ENCODE measurements around the gene FAM193A.

The FAM193A gene

GRCh38 chr4:2650276-2650675 lies 113.8 kb downstream of the FAM193A start:
- TF ChIP-seq, protein P1, sequence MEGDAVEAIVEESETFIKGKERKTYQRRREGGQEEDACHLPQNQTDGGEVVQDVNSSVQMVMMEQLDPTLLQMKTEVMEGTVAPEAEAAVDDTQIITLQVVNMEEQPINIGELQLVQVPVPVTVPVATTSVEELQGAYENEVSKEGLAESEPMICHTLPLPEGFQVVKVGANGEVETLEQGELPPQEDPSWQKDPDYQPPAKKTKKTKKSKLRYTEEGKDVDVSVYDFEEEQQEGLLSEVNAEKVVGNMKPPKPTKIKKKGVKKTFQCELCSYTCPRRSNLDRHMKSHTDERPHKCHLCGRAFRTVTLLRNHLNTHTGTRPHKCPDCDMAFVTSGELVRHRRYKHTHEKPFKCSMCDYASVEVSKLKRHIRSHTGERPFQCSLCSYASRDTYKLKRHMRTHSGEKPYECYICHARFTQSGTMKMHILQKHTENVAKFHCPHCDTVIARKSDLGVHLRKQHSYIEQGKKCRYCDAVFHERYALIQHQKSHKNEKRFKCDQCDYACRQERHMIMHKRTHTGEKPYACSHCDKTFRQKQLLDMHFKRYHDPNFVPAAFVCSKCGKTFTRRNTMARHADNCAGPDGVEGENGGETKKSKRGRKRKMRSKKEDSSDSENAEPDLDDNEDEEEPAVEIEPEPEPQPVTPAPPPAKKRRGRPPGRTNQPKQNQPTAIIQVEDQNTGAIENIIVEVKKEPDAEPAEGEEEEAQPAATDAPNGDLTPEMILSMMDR (IDR thresholded peaks at IDR 0.05; ENCODE audit: borderline replicate concordance, insufficient read depth, low read depth, low read length): no peak
- no peak overlapping the region for H3K4me3 ChIP-seq (ENCODE audit: low read depth, low read length)

DNA sequence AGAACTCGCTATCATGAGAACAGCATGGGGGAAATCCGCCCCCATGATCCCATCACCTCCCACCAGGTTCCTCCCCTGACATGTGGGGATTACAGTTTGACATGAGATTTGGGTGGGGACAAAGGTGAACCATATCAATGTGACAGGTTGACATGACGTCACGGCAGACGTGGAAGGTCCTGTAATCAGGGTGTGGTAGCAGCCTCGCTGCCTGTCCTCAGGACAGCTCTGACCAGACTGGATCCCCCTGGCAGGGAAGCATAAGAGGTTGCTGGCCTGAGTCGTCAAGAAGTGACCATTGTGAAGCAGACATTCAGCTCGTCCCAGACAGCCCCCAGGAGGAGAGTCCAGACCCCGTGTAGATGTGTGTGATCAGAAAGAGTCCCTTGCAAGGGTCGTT lies 115.1 kb downstream of the FAM193A start:
- TF ChIP-seq, protein P1 (IDR thresholded peaks at IDR 0.05; ENCODE audit: borderline replicate concordance, insufficient read depth, low read depth, low read length): no peak

GRCh38 chr4:2651998-2652397 lies 115.6 kb downstream of the FAM193A start:
- TF ChIP-seq, protein P1 (IDR thresholded peaks at IDR 0.05; ENCODE audit: borderline replicate concordance, insufficient read depth, low read depth, low read length): no peak
- H3K4me3 ChIP-seq (ENCODE audit: low read depth, low read length): no peak overlapping the region

More for the DNA sequence above, 115.1 kb downstream of the FAM193A start:
- no peak overlapping the region for H3K4me3 ChIP-seq (ENCODE audit: low read depth, low read length)

GRCh38 chr4:2652415-2653160 lies 116.1 kb downstream of the FAM193A start:
- no peak overlapping the region for H3K4me3 ChIP-seq (ENCODE audit: low read depth, low read length)
- TF ChIP-seq, protein P1 (IDR thresholded peaks at IDR 0.05; ENCODE audit: borderline replicate concordance, insufficient read depth, low read depth, low read length): no peak

GRCh38 chr4:2660596-2661211 lies 124.3 kb downstream of the FAM193A start:
- no peak overlapping the region for H3K4me3 ChIP-seq (ENCODE audit: low read depth, low read length)
- TF ChIP-seq, protein P1 (IDR thresholded peaks at IDR 0.05; ENCODE audit: borderline replicate concordance, insufficient read depth, low read depth, low read length): no peak

DNA sequence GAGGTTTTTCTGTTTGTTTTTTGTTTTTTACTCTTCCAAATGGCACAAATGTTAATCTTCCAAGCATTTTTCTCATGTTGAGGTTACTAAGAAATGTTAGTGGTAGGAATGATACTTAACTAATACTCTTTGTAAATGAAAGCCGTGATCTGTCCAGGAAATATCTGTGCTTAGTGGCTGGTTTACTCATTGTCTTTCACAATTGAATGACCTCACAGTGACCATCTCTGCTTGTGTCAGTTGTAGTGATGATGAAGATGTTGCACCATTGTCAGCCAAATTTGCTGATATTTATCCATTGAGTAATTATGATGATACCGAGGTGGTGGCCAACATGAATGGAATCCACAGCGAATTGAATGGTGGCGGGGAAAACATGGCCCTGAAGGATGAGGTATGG lies 126.2 kb downstream of the FAM193A start:
- no peak overlapping the region for H3K4me3 ChIP-seq (ENCODE audit: low read depth, low read length)
- TF ChIP-seq, protein P1 (IDR thresholded peaks at IDR 0.05; ENCODE audit: borderline replicate concordance, insufficient read depth, low read depth, low read length): no peak

DNA sequence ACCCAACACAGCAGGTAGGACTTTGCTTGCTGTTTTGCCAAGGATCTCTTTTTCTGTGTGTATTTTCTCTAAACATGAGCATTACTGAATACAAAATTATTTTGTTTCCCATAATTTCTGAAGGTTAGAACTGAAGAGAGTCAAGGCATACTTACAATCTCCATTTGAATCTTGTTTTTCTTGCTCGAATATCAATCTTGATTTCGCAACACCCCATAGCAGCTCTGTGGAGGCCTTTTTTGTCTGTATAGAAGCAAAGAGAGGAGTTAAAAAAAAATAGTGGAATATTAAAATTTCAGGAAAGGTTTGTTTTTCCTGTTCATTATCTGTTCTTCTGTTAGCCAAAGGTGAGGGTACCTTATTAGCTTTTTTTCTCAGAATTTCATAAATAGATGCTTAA lies 126.8 kb downstream of the FAM193A start:
- TF ChIP-seq, protein P1 (IDR thresholded peaks at IDR 0.05; ENCODE audit: borderline replicate concordance, insufficient read depth, low read depth, low read length): no peak
- H3K4me3 ChIP-seq (ENCODE audit: low read depth, low read length): no peak overlapping the region

Data from GM12875 (cell line).